ENCODE results near the gene THBS2. TPM values are rescaled to one million over a fixed set of nuclear protein-coding genes. Genes with fewer than 3 reads are reported as not detected.
"Not testable (repeated sequence)": the region's sequence is repeated elsewhere in the genome, so short reads cannot be mapped to it uniquely, and the experiment has no call there.

Gene THBS2
- 104 TPM for total RNA-seq

GRCh38 chr6:169253337-169254238, at the start of gene THBS2:
Gene THBS2, minus strand, starts transcription at chr6:169253846. Its CDS starts 3,062 bp downstream, at chr6:169250784.
- DNase-seq (ENCODE audit: low spot score): peak; percentile 77
- intact Hi-C loops (cut with DNase I): no loop called here
- peak; percentile 89 for ATAC-seq

GRCh38 chr6:169302716-169303115, 49.1 kb upstream of the THBS2 start:
- no peak for ATAC-seq
- no peak for DNase-seq (ENCODE audit: low spot score)
- intact Hi-C loops (cut with DNase I): no loop called here

GRCh38 chr6:169302255-169302654, 48.6 kb upstream of the THBS2 start:
- intact Hi-C loops (cut with DNase I): no loop called here
- ATAC-seq: no peak
- DNase-seq (ENCODE audit: low spot score): no peak

GRCh38 chr6:169300916-169301315, 47.3 kb upstream of the THBS2 start:
- no peak for DNase-seq (ENCODE audit: low spot score)
- intact Hi-C loops (cut with DNase I): no loop called here
- ATAC-seq: no peak

- ATAC-seq; intact Hi-C loops (cut with DNase I): not testable (repeated sequence)
These were observed 45.0 kb upstream of the THBS2 start for GRCh38 chr6:169298626-169299025.

GRCh38 chr6:169296622-169297021, 43.0 kb upstream of the THBS2 start:
- intact Hi-C loops (cut with DNase I): no loop called here
- ATAC-seq (no peak), DNase-seq (ENCODE audit: low spot score) (no peak)

More at GRCh38 chr6:169298626-169299025, 45.0 kb upstream of the THBS2 start:
- not testable (repeated sequence) for DNase-seq (ENCODE audit: low spot score)

- no peak for ATAC-seq
- no peak for DNase-seq (ENCODE audit: low spot score)
- intact Hi-C loops (cut with DNase I): no loop called here
These were observed 42.5 kb upstream of the THBS2 start for GRCh38 chr6:169296170-169296569.

GRCh38 chr6:169293196-169293595, 39.5 kb upstream of the THBS2 start:
- no peak for ATAC-seq
- no peak for DNase-seq (ENCODE audit: low spot score)
- intact Hi-C loops (cut with DNase I): no loop called here

GRCh38 chr6:169292338-169293124, 38.9 kb upstream of the THBS2 start:
- ATAC-seq (peak; percentile 83), DNase-seq (ENCODE audit: low spot score) (peak; percentile 72)
- intact Hi-C loops (cut with DNase I): no loop called here

- DNase-seq (ENCODE audit: low spot score) (no peak), ATAC-seq (no peak)
- intact Hi-C loops (cut with DNase I): no loop called here
These were observed 38.1 kb upstream of the THBS2 start for GRCh38 chr6:169291646-169292337.

GRCh38 chr6:169291148-169291547, 37.5 kb upstream of the THBS2 start:
- intact Hi-C loops (cut with DNase I): no loop called here
- ATAC-seq (no peak), DNase-seq (ENCODE audit: low spot score) (no peak)

- ATAC-seq (peak; percentile 85), DNase-seq (ENCODE audit: low spot score) (peak; percentile 78)
- intact Hi-C loops (cut with DNase I): no loop called here
These were observed 36.1 kb upstream of the THBS2 start for GRCh38 chr6:169289619-169290339.

- ATAC-seq: peak; percentile 58
- intact Hi-C loops (cut with DNase I): no loop called here
- DNase-seq (ENCODE audit: low spot score): no peak
These were observed 35.6 kb upstream of the THBS2 start for GRCh38 chr6:169289257-169289618.

- DNase-seq (ENCODE audit: low spot score) (no peak), ATAC-seq (peak; percentile 45)
- intact Hi-C loops (cut with DNase I): no loop called here
These were observed 34.9 kb upstream of the THBS2 start for GRCh38 chr6:169288591-169288990.

GRCh38 chr6:169287675-169288074, 34.0 kb upstream of the THBS2 start:
- DNase-seq (ENCODE audit: low spot score) (no peak), ATAC-seq (no peak)
- intact Hi-C loops (cut with DNase I): no loop called here

- ATAC-seq (no peak), DNase-seq (ENCODE audit: low spot score) (no peak)
- intact Hi-C loops (cut with DNase I): no loop called here
These were observed 33.3 kb upstream of the THBS2 start for GRCh38 chr6:169286961-169287360.

- no peak for DNase-seq (ENCODE audit: low spot score)
- ATAC-seq: no peak
- intact Hi-C loops (cut with DNase I): no loop called here
These were observed 31.5 kb upstream of the THBS2 start for GRCh38 chr6:169285165-169285564.

- intact Hi-C loops (cut with DNase I): no loop called here
- DNase-seq (ENCODE audit: low spot score): no peak
- ATAC-seq: no peak
These were observed 30.3 kb upstream of the THBS2 start for GRCh38 chr6:169283924-169284323.

GRCh38 chr6:169282043-169282442, 28.4 kb upstream of the THBS2 start:
- ATAC-seq (no peak), DNase-seq (ENCODE audit: low spot score) (no peak)
- intact Hi-C loops (cut with DNase I): no loop called here

Data from sciatic nerve (tissue), 2 donors.